Measurements from ENCODE around the gene GAL3ST3.

The GAL3ST3 gene

DNA sequence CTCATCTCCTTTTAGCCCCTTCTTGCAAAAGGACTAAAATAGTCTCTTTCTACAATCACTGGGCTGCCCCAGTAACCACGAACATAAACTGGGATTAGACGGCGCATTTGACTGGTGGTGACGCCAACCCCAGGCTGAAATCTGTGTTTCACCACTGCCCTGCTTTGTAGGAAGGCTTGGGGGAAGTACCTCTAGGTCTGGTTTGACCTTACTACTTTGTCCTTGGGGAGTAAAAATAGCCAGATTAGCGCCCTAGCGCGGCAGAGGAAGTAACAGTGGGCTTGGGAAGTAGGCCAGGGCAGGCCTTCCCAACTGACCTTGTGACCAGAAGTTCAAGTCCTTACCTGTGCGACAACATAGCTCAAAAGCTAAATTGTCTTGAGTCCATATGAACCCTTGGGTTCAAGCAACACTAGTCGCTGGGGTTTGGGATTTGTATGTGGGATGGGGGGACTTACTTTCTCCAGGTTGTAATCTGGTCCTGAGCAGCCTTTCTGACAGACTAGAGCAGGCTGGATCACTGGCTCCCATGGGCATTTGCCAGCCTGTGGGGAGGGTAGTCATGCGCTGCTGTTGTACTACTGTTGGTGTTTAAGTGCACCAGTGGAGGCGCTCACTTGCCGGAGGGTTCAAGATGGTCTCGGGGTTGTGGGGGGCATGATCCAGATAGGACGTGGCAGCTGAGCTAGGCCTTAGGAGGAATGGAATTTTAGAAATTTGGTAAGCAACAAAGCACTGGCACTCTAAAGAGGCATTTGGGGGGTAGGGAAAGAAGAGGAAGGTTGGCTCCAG is 20.2 kb upstream of the GAL3ST3 start:
- H3K9me3 ChIP-seq (replicated peaks; ENCODE audit: insufficient read depth, low read length), result no peaks in the 10 kb centered on the region
- no peaks in the 10 kb centered on the region; the same call in 1 of the 2 replicates for H3K36me3 ChIP-seq (replicated peaks; ENCODE audit: insufficient read depth, low read length)
- peak overlapping the region; percentile 95 for H3K27ac ChIP-seq (ENCODE audit: low read length)
- H3K4me3 ChIP-seq (ENCODE audit: low read length), result peak overlapping the region; percentile 51
- H3K4me1 ChIP-seq (ENCODE audit: low read length), result peaks cover 51% of the 10 kb centered on the region
- TF ChIP-seq CTCF (IDR thresholded peaks at IDR 0.05; ENCODE audit: low read length) (peak; percentile 35), EZH2phosphoT487 (IDR thresholded peaks at IDR 0.05; ENCODE audit: low read length) (no peak)
- H3K9ac ChIP-seq (ENCODE audit: low read length), result peak overlapping the region; percentile 61
- peak; percentile 85 for DNase-seq
- H3K9me2 ChIP-seq (replicated peaks; ENCODE audit: insufficient read depth, low read length), result no peaks in the 10 kb centered on the region
- no peaks in the 10 kb centered on the region for H3K27me3 ChIP-seq (replicated peaks; ENCODE audit: insufficient read depth, low read length)
- no peak overlapping the region for H2AFZ ChIP-seq (ENCODE audit: low read length)
- peaks cover 64% of the 10 kb centered on the region for H3F3A ChIP-seq (ENCODE audit: insufficient read depth, low read length)
- H3K4me2 ChIP-seq (ENCODE audit: low read depth, low read length), result peak overlapping the region; percentile 71
- peaks cover 61% of the 10 kb centered on the region for H3K79me2 ChIP-seq (ENCODE audit: low read length)
- peaks cover 18% of the 10 kb centered on the region for H4K20me1 ChIP-seq (ENCODE audit: insufficient read depth, low read length)

DNA sequence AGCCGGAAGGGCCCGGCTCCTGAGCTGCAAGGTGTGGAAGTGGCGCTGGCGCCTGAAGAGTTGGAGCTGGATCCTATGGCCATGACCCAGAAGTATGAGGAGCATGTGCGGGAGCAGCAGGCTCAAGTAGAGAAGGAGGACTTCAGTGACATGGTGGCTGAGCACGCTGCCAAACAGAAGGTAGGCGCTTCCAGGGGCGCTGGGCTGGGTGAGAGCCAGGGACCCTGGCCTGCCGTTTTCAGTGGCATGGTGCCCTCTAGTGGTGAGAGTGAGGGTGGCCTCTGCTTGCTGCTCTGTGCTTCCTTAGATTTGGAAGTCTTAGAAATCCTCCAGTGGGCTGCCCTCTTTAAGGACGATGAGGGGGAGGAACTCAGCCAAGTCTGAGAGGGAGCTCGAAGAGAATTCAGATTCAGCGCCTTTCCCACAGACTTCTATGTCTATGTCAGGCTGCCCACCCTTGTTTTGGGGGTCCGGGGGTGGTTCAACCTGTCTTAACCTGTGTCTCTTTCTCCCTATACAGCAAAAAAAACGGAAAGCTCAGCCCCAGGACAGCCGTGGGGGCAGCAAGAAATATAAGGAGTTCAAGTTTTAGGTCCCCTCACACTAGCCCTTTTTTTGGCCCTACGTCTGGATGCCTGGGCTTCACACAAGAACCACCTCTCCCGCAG is 19.3 kb upstream of the GAL3ST3 start:
- DNase-seq, result peak; percentile 68
- H4K20me1 ChIP-seq (ENCODE audit: insufficient read depth, low read length), result peaks cover 18% of the 10 kb centered on the region

DNA sequence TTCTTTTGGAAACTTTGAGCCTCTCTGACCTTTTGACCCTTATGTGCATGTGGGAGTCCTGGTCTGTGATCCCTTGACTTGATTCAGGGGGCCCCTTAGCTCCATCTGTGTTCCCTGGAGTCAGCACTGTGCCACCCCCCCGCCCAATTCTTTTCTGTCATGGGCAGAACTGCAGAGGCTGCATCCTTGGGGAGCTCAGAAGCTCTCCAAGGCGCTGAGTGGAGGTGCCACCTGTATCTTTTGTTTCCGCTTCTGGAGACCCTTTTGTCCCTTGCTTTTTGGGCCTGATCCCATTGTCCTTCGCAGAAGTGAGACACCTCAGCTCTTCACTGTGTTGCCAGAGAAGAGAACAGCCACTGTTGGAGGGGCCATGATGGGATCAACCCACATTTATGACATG is 18.7 kb upstream of the GAL3ST3 start:
- TF ChIP-seq EZH2phosphoT487 (IDR thresholded peaks at IDR 0.05; ENCODE audit: low read length) (no peak), EZH2 (optimal IDR thresholded peaks at IDR 0.05; ENCODE audit: low read depth, low read length) (no peak), CTCF (IDR thresholded peaks at IDR 0.05; ENCODE audit: low read length) (no peak)
- Histone ChIP-seq H3K27me3 (replicated peaks; ENCODE audit: insufficient read depth, low read length) (no peaks in the 10 kb centered on the region), H3F3A (ENCODE audit: insufficient read depth, low read length) (peaks cover 78% of the 10 kb centered on the region), H3K9me3 (replicated peaks; ENCODE audit: insufficient read depth, low read length) (no peaks in the 10 kb centered on the region), H2AFZ (ENCODE audit: low read length) (no peak overlapping the region), H3K4me3 (ENCODE audit: low read length) (no peak overlapping the region), H3K9ac (ENCODE audit: low read length) (no peak overlapping the region), H3K79me2 (ENCODE audit: low read length) (peaks cover 67% of the 10 kb centered on the region), H3K4me1 (ENCODE audit: low read length) (peaks cover 66% of the 10 kb centered on the region), H3K4me2 (ENCODE audit: low read depth, low read length) (peak overlapping the region; percentile 71; the same call in 1 of the 2 replicates), H3K27ac (ENCODE audit: low read length) (peak overlapping the region; percentile 95; the same call in 1 of the 2 replicates), H3K9me2 (replicated peaks; ENCODE audit: insufficient read depth, low read length) (no peaks in the 10 kb centered on the region), H4K20me1 (ENCODE audit: insufficient read depth, low read length) (peaks cover 22% of the 10 kb centered on the region), H3K36me3 (replicated peaks; ENCODE audit: insufficient read depth, low read length) (peaks cover 7% of the 10 kb centered on the region; the same call in 1 of the 2 replicates)
- no peak for DNase-seq

More for the DNA sequence above, 19.3 kb upstream of the GAL3ST3 start:
- H3K27ac ChIP-seq (ENCODE audit: low read length), result peak overlapping the region; percentile 95
- H3F3A ChIP-seq (ENCODE audit: insufficient read depth, low read length), result peaks cover 72% of the 10 kb centered on the region
- H3K9ac ChIP-seq (ENCODE audit: low read length), result peak overlapping the region; percentile 58; the same call in 1 of the 2 replicates
- no peaks in the 10 kb centered on the region for H3K9me3 ChIP-seq (replicated peaks; ENCODE audit: insufficient read depth, low read length)
- H3K79me2 ChIP-seq (ENCODE audit: low read length), result peaks cover 67% of the 10 kb centered on the region
- no peak overlapping the region for H2AFZ ChIP-seq (ENCODE audit: low read length)
- no peak overlapping the region for H3K4me3 ChIP-seq (ENCODE audit: low read length)
- H3K4me2 ChIP-seq (ENCODE audit: low read depth, low read length), result peak overlapping the region; percentile 71; the same call in 1 of the 2 replicates
- H3K36me3 ChIP-seq (replicated peaks; ENCODE audit: insufficient read depth, low read length), result peaks cover 6% of the 10 kb centered on the region; the same call in 1 of the 2 replicates
- TF ChIP-seq EZH2phosphoT487 (IDR thresholded peaks at IDR 0.05; ENCODE audit: low read length) (no peak), EZH2 (optimal IDR thresholded peaks at IDR 0.05; ENCODE audit: low read depth, low read length) (no peak), CTCF (IDR thresholded peaks at IDR 0.05; ENCODE audit: low read length) (peak; percentile 95)
- H3K9me2 ChIP-seq (replicated peaks; ENCODE audit: insufficient read depth, low read length), result no peaks in the 10 kb centered on the region
- peaks cover 59% of the 10 kb centered on the region for H3K4me1 ChIP-seq (ENCODE audit: low read length)
- no peaks in the 10 kb centered on the region for H3K27me3 ChIP-seq (replicated peaks; ENCODE audit: insufficient read depth, low read length)

Measured in MM.1S (cell line).